HG03354 (cell line): Measurements from ENCODE around the gene KCNB1.

ENCODE experiments used
- ATAC-seq: cut with Tn5 transposase; IDR thresholded peaks from one replicate; pipeline ENCODE4 v1.9.1; 2021; ENCODE audit warnings: mild to moderate bottlenecking; ENCODE audit not compliant: unreplicated experiment, poor library complexity, severe bottlenecking

The KCNB1 gene

DNA sequence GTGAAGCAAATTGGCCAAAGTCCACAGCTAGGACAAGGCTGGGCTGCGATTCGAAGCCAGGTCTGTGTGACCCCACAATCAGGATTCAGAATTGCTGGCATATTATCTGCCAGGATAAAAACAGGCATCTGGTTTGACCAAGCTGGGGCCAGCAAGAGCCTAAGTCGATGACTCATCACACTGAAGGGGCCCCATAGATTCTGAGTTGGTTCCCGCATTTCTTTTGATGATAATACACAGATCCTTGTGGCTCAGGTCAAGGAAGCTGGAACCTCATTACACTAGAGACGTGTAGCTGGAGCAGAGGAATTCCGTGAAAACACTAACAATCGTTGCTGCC is 6.5 kb downstream of the KCNB1 start:
- ATAC-seq = no peak

DNA sequence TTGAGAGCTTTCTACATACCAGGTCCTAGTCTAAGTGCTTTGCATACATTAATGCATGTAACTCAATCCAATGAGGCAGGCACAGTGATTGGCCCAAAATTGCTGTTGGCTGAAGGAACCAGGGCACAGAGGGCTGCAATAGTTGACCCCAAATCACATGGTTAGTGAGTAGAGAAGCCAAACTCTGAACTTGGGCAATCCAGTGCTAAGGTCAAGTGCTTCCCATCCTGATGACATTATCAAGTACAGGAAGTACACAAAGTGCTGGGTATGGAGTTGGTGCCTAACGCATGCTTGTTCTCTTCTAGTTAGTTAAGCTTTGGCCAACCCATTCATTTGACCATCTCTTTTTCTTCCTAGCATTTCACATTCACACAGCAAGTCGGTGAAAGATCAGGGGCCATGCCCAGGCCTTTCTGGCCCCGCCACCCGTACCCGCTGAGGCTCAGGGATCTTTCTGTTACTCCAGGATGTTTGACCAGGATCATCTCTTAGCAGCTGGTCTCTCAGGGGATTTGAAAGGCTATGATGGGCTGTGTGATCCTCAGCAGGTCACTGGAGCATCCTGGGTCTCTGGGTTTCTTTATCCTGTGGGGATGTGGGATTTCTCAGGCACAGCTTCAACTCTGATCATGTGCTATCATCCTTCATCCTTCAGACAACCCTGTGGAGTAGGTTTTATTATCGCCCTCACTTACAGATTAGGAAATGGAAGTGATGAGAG is 7.0 kb downstream of the KCNB1 start:
- ATAC-seq = no peak

DNA sequence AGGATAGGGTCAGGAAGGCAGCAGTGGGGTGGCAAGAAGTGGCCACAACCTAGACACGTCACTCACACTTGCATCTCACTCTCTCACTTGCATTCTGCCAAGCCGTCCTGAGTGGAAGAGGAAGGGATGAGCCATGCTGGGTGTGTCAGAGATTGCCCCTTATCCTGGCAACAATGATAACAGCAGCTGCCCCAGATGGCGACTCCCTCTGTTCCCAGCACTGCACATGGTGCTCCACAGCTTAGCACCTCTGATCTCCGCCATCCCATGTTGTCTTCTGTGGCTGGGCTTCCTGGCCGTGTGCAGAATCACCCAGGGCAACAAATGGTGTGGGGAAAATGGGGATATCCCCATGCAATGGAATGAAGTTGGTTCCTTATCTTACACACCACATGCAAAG is 11.1 kb downstream of the KCNB1 start:
- no peak for ATAC-seq

DNA sequence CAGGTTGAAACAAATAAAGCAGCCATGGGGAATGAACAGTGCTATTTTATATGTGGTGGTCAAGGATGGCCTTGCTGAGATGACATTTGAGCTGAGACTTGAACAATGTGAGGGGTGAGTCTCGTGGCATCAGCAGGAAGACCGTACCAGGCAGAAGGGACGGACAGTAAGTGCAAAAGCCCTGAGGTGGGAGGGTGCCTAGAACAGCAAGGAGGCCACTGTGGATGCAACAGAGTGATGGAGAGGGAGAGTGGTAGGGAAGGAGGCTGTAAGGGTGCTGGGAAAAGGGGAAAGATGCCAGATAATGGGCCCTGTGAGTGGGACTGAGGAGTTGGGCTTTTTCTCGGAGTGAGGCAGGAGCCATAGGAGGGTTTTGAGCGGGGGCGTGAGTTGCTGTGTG is 11.5 kb downstream of the KCNB1 start:
- no peak for ATAC-seq

DNA sequence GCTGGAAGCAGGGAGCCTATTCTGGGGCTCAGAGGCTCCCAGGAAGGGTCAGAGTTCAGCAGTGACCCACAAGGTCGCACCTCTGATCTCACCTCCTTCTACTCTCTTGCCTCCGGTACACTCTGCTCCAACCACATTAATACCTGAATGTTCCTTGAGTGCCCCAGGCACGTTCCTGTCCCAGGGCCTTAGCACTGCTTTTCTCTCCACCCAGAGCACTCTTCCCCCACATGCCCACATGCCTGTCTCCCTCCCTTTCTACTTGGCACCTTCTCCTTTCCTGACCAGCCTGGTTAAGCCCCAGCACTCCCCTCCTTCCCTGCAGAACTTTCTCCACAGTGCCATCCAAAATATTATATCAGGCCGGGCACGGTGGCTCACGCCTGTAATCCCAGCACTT is 13.4 kb downstream of the KCNB1 start:
- ATAC-seq = no peak

DNA sequence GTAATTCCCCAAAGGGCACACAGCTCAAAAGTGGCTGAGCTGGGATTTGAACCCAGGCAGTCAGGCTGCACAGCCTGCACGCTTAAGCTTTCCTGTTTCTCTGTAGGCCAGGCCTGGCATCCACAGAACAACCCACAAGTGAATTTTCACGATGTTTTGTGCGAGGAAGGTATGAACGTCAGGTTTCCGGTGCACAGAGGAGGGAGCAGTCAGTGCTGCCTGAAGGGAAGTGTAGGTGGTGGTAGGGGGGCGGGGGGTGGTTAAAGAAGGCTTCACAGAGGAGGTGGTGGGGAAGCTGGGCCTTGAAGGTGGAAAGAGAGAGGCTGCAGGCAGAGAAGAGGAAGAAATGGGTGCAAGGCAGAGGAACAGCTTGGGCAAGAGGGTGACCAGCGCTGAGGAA is 14.1 kb downstream of the KCNB1 start:
- ATAC-seq = no peak

DNA sequence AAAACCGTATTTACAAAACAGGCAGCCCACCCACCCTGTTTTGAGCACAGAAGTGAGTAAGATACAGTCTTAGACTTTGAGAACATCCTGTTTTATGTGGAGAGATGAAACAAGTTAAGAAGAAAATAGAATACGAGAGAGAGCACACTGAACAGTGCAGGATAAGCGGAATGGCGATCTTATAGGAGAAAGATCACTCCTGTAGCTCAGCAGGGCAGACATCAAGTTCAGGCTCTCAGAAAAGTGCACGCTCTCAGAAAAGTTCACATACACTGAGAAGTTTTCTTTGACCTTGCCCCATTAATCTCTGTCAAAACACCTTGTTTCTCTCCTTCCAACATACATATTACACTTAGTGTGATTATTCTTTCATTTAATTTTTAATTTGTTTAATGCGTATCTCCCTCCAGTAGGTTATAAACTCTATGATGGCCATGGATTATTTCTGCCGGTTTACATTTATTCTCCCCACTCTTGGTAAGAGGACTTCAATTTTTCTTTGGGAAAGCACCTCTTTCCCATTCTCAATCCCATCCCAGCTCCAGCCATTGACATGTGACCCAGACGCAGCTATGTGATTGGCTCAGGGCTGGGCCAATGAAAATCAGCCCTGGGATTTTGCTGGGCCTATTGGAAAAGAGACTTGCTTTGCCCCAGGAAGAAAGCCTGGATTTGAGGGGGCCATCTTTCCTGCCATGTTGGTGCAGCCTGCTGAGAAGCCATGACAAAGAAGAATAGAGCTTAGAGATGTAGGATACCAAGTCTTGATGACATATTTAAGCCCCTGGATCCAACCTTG is 16.2 kb downstream of the KCNB1 start:
- no peak for ATAC-seq

DNA sequence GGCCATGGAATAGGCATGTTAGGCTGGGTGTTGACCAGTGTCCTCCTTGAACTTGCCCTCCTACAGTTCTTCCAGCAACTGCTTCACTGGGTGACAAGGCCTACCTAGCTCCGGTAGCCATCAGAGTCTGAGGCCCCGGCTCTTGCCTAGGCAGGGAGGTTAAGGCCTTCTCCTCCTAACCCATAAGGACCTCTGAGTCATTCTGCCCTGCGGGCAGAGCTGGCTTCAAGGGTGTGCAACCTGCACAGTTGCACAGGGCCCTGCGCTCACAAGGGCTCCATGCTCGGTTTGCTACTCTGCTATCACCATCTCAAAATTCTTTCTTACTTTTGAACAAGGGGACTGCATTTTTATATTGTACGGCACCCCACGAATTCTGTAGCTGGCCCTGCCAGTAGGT is 17.9 kb downstream of the KCNB1 start:
- no peak for ATAC-seq

DNA sequence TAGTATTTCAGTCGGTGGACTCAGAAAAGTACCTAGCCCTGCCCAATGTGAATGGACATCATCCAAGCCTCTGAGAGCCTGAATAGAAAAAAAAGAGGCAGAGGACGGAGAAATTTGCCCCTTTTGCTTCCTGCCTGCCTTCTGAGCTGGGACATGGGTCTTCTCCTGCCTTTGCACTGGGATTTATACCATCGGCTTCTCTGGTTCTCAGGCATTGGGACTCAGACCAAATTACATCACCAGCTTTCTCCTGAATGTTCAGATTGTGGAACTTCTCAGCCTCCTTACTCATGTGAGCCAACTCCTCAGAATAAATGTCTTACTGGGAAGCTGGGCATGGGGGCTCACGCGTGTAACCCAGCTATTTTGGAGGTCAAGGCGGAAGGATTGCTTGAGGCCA is 19.8 kb downstream of the KCNB1 start:
- ATAC-seq = no peak

DNA sequence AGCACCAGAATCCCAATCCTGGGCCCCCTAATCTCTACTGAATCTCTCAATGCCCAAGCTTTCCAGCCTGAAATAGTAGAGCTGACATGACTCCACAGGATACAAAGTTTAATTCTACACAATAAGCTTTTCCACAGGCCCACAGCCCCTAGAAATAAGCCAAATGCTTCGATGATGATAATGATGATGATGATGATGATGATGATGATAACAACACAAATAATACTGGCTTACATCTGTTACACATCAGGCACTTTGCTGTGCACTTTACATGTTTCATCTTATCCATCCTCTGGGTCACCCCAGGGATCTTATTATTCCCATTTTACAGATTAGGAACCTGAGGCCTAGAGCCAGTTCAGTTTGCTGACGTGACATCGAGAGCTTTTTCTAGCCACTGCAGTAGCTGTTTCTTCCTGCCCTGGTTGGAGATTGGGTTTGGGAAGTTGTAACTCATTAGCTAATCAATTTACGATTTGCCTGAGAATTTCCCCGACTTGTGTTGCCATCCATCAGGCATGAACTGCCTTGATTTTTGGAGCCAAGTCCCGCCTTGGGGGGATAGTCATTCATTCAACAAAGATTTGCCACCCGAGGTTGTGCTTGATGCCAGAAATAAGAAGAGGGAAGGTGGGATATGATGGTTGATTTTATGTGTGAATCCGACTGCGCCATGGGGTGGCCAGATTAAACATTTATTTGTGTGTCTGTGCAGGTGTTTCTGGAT is 20.4 kb downstream of the KCNB1 start:
- no peak for ATAC-seq

DNA sequence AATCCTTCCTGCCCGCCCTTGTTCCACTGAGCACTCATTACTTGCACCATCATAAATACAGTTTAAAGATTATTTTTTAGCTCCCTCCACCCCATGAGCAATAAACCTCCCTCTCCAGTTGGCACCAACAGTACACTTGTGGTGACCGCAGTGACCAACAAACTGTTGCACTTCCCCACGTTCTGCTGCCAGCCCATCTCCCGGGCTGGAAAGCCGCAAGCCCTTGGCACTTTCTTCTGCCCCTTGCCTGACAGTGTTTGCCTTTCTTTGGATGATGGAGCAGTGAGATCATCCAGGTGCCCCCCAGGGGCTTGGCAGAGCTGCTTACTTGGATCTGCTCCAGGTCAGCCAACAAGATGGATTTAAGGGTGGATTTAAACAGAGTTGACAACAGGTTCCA is 21.6 kb downstream of the KCNB1 start:
- ATAC-seq = no peak

DNA sequence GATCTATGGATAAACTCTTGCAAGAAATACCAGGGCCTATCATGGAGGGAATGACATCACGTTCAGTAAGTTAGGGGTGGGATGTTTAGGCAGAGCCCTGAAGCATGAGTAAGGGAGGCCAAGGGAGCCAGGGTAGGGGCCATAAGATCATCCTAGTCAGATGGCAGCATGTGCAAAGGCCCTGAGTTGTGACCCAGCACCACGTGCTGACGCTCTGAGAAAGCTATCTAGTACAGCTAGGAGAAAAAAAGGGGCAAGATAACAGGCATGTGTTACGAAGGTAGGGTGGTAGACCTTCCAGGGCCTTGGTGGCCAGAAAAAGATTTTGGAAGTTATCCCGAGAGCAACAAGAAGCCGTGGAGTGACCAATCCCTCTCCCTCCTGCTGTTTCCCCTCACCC is 22.3 kb downstream of the KCNB1 start:
- no peak for ATAC-seq

DNA sequence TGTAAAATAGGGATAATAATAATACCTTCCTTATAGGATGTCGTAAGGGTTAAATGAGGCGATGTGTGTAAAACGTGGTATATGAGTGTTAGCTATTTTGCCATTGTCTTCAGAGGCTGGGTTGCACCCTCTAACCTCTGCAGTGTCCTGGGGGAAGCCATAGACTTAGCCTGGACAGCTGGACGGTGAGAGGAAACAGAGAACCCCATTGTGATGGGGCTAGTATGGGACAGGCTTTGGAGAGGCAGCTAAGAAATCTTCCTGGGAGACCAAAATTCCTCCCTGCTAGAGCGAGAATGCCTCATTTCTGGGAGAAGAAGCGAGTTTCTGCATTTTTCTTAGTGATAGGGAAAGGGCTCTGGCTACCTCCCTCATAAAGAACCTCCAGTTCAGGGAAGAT is 22.8 kb downstream of the KCNB1 start:
- no peak for ATAC-seq

DNA sequence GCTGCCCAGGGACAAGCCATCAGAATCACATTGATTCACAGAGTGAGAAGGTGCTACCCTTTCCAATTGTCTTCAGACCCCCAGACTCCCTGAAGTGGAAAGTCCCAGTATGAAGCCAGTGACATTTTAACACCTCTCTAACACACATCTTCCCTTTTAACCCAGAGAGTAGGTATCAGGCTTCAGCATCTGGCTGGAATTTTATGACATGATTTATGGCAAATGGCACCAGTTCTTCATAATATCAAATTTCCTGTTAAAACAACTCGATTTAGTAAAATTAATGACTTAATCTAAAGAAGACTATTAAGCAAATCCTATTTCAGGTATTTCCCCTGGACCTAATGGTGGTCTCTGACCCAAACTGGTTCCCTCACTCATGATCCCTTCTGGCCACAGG is 25.0 kb downstream of the KCNB1 start:
- no peak for ATAC-seq

DNA sequence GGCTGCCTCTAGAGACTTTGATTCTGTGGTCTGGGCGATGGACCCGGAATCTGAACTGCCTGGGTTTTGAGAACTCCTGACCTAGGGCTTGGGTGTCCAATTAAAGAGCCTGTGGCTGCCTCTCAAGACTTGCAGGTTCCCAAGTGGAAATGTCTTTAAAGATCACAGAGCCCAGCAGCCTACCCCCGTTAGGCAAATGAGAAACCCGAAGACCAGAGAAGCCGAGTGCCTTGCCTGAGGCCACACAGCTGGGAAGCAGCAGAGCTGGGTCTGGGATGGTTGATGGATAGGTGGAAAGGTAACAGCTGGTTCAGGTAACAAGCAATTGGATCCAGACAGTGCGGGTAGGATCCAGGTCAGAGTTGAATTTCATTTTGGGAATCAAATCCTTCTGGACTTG is 25.8 kb downstream of the KCNB1 start:
- no peak for ATAC-seq

DNA sequence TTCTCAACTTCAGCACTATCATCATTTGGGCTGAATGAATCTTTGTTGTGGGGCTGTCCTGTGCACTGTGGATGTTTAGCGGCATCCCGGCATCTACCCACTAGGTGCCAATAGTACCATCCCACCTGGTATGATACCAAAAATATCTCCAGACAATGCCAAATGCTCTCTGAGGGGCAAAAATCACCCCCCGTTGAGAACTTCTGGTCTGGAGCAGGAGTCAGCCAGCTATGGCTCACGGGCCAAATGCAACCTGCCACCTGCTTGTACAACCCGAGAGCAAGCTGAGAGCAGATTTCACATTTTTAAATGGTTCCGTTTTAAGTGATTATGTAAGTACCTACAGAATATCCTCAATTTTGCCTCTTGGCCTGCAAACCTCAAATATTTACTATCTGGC is 26.8 kb downstream of the KCNB1 start:
- ATAC-seq = no peak

DNA sequence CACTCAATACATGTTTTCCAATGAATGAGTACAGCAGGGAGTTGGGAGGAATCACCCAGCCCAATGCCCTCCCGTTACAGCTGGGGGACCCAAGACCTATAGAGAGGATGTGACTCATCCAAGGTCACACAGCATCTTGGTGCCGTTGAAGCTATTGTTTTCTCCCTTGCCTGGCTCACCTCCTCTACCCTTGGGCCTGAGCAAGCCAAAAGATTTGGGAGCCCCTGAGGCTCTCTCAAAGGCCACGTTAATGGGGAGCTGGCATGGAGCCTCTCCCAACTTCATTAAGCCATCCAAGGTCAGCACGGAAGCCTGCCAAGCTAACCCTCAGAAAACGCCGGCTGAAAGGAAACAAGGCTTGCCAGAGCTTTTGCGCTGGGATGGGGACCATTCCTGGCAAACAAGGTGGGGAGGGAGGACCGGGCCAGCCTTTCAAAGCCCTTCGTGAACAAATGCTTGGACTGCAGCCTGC is 30.4 kb downstream of the KCNB1 start:
- ATAC-seq = no peak

DNA sequence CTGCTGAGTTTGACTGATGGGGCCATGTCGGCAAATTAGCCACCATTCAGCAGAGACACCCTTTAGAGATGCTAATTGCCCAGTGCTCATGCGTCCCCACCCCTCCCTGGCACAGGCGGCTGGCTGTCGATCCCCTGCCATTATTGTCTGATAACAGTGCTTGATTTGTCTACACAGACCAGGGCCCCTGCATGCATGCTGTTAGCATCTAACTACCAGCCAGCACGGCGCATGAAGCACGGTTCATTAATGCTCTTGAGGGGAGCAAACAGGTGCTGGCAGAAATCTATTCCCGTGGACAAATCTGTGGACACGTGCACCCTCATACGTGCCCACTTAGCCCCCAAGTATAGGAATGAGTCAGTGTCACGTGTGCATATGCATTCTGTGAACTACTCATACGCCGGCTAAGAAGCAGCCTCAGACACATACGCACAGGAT is 32.2 kb downstream of the KCNB1 start:
- ATAC-seq = no peak

DNA sequence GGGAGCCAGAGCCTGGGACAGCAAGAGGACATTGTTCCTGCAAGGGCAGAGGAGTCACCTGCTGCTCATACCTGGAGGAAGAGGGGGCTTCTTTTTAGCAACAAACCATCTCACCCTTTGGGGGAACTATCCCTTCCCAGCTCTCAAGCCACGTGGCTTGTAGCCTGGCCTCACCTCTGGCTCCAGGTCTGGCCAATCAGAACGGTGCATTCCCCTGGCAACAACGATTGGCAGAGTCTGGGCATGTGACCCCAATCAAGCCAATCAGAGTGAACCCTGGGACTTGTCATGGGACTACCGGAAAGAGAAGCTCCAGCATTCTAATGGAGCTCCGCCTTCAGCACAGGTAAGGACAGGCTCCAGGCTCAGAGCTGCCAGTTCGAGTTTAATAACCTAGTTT is 33.6 kb downstream of the KCNB1 start:
- ATAC-seq = no peak

DNA sequence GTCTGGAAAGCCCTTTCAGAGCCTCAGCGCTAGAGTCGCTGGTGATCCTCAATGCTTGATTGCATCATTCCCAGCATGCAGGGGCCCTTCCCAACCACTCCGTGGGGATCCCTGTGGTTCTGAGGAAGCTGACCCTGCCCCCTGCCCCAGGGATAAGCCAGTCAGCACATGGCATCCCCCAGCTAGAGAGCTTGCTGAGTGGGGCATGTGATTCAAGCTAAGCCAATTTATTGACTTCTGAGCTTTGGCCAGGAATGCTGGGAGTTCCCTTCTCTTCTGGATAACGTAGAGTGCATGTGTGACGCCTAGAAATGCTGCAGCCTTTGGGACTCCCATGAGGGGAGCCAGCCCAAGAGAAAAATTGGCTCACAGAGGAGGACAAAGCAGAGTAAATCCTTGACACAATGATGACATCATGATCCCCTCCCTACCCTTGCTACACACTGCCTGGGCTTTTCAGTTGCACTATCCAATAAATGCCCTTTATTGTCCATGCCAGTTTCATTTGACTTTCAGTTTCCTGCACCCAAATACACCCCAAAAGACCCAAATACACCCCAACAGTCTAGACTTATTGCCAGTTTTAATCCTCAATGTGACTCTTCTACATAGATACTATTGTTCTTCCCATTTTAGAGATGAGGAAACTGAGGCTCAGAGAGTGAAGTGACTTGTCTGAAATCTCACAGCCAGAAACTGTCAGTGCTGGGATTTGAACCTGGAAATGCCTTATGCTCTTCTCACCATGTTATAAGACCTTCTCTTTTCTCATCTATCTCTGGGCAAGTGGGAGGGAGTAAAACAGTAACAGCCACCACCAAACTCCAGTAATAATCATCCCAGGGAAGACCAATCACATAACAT is 34.3 kb downstream of the KCNB1 start:
- ATAC-seq = no peak
